Measurements from ENCODE around the gene BSDC1.

Gene BSDC1

DNA sequence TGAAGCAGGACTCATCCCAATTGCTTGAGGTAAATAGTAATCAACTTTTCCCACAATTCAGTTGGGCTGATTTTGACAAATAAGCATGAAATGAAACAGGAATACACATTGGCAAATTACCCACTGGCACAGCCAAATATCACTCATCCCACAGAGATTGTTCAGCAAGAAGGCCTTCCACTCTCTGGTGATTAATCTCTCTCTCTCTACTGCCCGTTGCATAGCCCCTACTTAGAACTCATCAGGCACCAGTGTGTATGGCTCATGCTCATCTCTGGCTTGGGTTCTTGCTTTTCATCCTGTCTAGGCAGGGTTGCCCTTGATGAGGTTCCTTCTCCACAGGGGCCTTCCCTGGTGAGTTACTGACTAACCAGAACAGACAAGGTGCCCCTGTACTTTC is 1.1 kb downstream of the BSDC1 start:
- DNase-seq: no peak

GRCh38 chr1:32392325-32392724 is 1.9 kb downstream of the BSDC1 start:
- DNase-seq: no peak

GRCh38 chr1:32390904-32391870 is 3.1 kb downstream of the BSDC1 start:
- DNase-seq: no peak

GRCh38 chr1:32388641-32389040 is 5.6 kb downstream of the BSDC1 start:
- no peak for DNase-seq

DNA sequence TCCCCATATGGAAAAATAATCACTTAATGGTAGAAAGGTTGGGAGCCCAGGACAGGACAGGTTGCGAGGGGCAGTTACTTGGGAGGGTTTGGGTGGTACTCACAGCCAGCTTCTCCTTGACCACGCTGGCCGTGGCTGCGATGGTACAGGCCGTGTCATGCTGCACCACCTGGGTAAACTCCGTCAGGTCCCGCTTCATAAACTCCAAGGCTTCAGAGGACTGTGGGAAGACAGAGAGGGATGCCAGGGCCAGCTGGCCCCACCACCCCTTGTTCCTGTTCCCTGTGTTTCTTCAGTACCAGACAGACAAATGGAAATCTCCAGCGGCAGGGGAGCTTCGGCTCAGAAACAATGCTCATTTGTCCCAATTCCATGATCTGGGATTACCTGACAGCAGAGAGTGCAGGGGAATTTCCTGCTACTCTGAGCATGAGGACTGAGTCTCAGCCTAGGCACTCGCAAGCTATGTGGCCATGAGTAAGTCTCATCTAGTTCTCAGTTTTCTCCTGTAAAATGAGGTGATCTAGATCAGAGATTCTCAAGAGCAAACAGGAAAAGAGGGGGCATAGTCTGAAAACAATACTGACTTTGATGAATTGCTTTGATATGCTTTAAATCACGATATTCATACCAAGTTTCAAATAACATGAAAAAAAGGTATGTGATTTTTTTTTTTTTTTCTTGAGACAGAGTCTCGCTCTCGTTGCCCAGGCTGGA is 7.4 kb downstream of the BSDC1 start:
- no peak for DNase-seq

GRCh38 chr1:32380057-32380456 is 14.2 kb downstream of the BSDC1 start:
- no peak for DNase-seq

DNA sequence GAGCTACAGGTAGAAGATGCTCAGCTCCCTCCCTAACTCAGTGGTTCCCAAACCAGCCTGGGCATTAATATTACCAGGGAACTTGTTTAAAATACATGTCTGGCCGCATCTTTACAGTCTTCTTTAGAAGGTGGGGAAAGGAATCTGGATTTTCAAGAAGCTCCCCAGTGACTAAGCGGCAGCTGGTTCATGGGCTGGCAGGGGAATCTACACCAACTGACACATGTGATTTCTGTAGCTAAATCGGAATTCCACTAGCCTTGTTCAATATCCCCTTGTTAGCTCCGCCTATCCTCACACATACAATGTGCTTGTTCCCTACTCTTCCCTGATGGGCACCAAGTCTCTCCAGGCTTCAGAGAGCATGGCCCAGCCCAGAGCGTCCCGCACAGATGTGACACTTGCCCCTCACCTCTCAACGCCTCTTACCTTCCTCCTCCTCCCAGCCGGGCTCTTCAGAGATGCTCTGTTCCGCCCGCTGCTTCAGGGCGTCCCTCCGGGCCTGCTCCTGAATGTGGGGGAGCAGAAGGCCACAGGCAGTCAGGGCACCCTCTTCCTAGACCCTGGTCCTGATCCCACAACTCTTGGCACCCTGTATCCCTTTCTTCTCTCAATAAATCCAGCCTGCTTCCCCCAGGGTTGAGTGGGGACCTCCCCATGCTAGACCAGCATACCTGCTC is 16.6 kb downstream of the BSDC1 start:
- no peak for DNase-seq

GRCh38 chr1:32376199-32376598 is 18.0 kb downstream of the BSDC1 start:
- no peak for DNase-seq

DNA sequence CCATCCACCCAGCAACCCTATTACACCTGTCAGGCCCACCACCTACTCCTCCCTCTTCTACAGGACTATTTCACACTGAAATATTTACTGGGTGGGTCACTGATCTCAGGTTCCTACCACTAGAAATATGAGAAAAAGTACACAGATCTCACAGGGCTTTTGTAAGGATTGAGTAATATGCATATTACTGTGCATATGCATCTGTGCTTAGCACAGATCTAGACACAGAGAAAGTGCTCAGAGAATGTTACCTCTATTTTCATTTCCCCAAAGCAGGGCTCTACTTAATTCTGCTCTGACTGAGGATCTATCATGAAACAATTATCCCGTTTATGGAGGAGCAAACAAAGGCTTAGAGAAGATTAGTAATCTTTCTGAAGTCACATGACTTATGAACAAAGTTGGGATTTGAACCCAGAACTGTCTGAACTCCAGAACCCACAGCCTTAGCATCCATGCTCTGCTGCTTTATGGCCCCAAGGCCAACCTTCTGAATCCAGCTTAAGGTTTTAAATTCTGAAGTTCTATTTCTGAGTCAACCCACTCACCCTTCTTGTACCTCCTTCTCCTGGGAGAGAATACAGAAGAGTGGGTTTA is 20.1 kb downstream of the BSDC1 start:
- no peak for DNase-seq

DNA sequence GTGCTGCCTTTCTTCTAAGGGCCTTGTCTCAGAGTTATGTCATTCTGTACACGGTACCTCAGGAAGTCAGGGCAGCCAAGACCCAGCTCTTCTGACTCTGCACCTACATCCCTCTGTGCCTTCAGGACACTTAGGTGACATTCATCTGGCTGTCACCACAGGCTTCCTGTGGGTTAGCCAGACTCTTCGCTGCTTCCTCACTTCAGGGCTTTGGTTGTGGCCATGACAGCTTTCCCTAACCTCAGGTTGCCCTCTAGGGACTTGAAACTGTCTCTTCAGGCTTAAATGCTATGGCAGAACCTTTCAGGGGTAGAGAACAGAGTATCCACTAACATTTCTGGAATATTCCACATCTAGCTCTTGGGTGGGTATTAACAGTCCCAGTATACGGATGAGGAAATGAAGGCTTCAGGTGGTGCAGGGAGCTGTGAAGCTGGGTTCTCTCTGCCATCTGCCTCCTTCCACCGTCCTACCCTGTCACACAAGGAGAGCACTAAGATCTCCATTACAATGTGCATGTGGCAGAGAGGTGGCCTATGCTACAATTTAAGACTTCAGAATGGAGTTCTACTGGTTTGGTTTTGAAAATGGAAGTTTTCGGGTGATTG is 22.0 kb downstream of the BSDC1 start:
- no peak for DNase-seq

- no peak for DNase-seq
Observed at GRCh38 chr1:32367912-32368635, 26.2 kb downstream of the BSDC1 start.

DNA sequence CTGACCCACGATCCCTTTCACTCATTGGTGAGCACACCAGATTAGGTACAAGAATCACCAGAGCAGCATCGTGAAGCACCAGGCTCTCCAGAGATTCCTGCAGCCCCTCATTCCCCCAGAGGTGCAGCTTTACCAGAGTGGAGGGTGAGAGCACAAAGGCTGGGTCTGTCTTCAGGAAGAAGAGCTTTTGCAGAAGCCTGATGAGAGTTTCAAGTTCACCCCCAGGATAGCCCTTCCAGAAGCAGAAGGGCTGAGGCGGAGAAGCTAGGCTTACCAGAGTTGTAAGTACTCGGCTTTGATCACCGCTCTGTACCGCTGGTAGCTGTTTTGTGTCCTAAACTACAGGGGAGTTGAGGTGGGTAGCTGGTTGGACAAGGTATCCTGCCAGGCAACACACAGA is 28.8 kb downstream of the BSDC1 start:
- DNase-seq: no peak

- no peak for DNase-seq
Observed at GRCh38 chr1:32364836-32365235, 29.4 kb downstream of the BSDC1 start.

DNA sequence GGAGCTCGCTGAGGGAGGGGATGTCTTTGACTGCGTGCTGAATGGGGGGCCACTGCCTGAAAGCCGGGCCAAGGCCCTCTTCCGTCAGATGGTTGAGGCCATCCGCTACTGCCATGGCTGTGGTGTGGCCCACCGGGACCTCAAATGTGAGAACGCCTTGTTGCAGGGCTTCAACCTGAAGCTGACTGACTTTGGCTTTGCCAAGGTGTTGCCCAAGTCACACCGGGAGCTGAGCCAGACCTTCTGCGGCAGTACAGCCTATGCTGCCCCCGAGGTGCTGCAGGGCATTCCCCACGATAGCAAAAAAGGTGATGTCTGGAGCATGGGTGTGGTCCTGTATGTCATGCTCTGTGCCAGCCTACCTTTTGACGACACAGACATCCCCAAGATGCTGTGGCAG is 30.5 kb downstream of the BSDC1 start:
- no peak for DNase-seq

DNA sequence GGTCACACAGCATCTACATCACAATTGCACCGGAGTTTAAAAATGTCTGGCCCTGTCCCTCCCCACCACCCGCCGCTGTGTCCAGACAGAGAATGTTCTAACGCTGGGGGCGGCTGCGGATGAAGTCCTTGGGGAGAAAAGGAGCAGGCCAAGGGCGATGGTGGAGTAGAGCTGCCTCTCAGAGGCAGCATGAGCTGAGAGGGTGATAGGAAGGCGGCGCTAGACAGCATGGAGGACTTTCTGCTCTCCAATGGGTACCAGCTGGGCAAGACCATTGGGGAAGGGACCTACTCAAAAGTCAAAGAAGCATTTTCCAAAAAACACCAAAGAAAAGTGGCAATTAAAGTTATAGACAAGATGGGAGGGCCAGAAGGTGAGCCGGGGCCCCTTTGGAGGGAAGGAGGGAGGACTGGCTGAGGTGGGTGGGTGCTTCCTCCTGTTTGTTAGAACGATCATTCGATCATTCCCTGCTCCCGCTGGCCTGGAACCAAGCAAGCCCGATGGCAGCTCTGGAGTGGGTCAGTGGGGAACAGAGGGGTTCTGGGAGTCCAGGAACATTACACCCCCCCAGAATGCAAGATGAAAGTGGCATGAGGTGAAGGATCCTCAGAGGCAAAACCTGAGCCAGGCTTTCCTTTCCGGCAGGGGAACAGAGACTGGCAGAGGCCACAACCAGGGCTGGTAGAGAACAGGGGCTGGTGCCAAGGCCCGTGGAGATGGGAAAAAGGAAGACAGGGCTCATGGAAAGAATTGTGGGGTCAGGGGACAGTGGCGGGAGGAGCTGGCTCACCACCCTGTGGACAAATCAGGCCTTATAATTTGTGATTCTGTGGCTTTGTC is 31.5 kb downstream of the BSDC1 start, which contains the start of the genes FAM229A and TSSK3:
Gene FAM229A, minus strand, starts transcription at position 12 of the 840 bp plus-strand sequence. CDS start 394 bp downstream, outside the sequence.
Gene TSSK3, plus strand, starts transcription at position 66 of the 840 bp plus-strand sequence. Its CDS starts 163 bp downstream, at position 229.
- no peak for DNase-seq

- DNase-seq: no peak
Observed at GRCh38 chr1:32361674-32362473, 32.4 kb downstream of the BSDC1 start.

- DNase-seq: no peak
Observed at GRCh38 chr1:32361308-32361673, 33.0 kb downstream of the BSDC1 start.

GRCh38 chr1:32358435-32358834 is 35.8 kb downstream of the BSDC1 start:
- DNase-seq: no peak

DNA sequence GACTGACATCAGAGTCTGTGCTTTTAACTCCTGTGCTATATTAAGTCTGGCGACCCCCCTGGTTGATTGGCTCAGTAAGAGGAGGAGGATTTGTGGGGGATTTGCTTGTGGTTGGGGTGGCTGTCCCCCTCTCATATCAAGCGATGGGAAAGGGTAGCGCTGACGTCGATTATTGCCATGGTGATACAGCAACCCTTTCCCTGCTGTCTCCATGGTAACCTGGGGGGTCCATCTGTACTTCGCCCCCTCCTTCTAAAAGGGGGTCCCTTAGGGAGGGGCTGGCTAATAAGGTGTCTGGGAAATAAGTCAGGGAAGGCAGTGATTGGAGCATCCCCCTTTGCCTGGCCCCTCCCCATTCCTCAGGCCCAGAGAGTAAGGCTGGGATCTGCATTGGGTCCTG is 36.6 kb downstream of the BSDC1 start:
- DNase-seq: no peak

- DNase-seq: no peak
Observed at GRCh38 chr1:32356478-32356877, 37.8 kb downstream of the BSDC1 start.
